ENCODE measurements around the gene CTDSP1. TPM values are rescaled to one million over a fixed set of nuclear protein-coding genes. Genes with fewer than 3 reads are reported as not detected.

Gene CTDSP1
- total and polyA plus RNA-seq, 2 experiments from 2014 or later: 53.1 to 124 TPM

DNA sequence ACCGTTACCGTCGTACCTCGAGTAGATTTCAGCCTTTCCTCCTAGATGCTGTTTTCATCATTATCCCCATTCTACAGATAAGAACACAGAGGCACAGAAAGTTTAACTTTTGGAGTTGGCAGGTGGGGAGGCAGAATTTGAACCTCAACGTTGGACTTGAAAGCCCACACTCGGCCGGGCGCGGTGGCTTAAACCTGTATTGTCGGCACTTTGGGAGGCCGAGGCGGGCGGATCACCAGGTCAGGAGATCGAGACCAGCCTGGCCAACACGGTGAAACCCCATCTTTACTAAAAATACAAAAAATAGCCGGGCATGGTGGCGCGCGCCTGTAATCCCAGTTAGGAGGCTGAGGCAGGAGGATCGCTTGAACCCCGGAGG lies 31.5 kb upstream of the CTDSP1 start:
- TF ChIP-seq, protein P1, sequence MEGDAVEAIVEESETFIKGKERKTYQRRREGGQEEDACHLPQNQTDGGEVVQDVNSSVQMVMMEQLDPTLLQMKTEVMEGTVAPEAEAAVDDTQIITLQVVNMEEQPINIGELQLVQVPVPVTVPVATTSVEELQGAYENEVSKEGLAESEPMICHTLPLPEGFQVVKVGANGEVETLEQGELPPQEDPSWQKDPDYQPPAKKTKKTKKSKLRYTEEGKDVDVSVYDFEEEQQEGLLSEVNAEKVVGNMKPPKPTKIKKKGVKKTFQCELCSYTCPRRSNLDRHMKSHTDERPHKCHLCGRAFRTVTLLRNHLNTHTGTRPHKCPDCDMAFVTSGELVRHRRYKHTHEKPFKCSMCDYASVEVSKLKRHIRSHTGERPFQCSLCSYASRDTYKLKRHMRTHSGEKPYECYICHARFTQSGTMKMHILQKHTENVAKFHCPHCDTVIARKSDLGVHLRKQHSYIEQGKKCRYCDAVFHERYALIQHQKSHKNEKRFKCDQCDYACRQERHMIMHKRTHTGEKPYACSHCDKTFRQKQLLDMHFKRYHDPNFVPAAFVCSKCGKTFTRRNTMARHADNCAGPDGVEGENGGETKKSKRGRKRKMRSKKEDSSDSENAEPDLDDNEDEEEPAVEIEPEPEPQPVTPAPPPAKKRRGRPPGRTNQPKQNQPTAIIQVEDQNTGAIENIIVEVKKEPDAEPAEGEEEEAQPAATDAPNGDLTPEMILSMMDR (IDR thresholded peaks at IDR 0.05; ENCODE audit: poor library complexity): no peak
- no peak for TF ChIP-seq EZH2 (IDR thresholded peaks at IDR 0.05; ENCODE audit: borderline replicate concordance)
- no peak for TF ChIP-seq EZH2phosphoT487 (IDR thresholded peaks at IDR 0.05; ENCODE audit: low read depth, severe bottlenecking, unreplicated experiment)
- WGBS (ENCODE audit: low lambda C conversion rate, missing lambda C conversion rate): 77% methylated on average over 20 of the region's 21 CpGs
- no peaks in the 10 kb centered on the region for H3K9me3 ChIP-seq (ENCODE audit: low read depth)
- no peaks in the 10 kb centered on the region for H3K79me2 ChIP-seq
- H4K20me1 ChIP-seq (ENCODE audit: insufficient read depth, poor library complexity, severe bottlenecking): no peaks in the 10 kb centered on the region
- peak overlapping the region; percentile 48 for H2AFZ ChIP-seq
- peak overlapping the region; percentile 86 for H3K27ac ChIP-seq
- peak overlapping the region; percentile 25 for H3K4me3 ChIP-seq
- no peaks in the 10 kb centered on the region for H3K27me3 ChIP-seq
- H3K36me3 ChIP-seq (replicated peaks; ENCODE audit: insufficient read depth, low read depth): no peaks in the 10 kb centered on the region
- no peaks in the 10 kb centered on the region for H3K4me1 ChIP-seq (ENCODE audit: insufficient read depth)
- H3K9me2 ChIP-seq (replicated peaks; ENCODE audit: insufficient read depth): no peaks in the 10 kb centered on the region
- peak overlapping the region; percentile 76 for H3K4me2 ChIP-seq
- no peak for DNase-seq (ENCODE audit: low spot score)

DNA sequence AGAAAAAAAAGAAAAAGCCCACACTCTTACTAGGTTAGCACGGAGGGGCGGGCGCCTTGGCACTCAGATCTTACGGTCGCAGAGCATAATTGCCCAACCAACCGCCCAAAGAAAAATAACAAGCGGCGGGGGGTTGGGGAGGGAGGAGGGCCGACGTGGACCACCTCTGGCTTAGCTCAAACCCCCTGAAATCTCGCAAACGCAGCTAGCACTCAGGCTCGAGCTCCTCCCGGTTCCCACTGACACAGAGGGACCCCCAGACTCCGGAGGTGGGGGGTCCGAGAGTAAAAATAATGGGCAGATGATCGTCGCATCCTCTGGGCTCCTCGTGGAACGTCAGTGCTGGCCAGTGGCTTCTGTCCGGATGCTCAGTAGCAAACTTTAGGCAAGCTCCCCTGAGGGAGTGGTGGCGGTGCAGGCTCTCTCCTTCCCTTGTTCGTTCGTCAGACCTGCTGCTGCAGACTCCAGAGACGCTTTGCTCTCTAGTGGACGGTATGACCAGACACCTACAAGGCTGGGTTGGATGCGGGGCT lies 31.0 kb upstream of the CTDSP1 start:
- Histone ChIP-seq H4K20me1 (ENCODE audit: insufficient read depth, poor library complexity, severe bottlenecking) (no peaks in the 10 kb centered on the region), H3K9me3 (ENCODE audit: low read depth) (no peaks in the 10 kb centered on the region), H3K4me1 (ENCODE audit: insufficient read depth) (no peaks in the 10 kb centered on the region), H2AFZ (no peak overlapping the region), H3K79me2 (no peaks in the 10 kb centered on the region), H3K4me2 (peak overlapping the region; percentile 76), H3K36me3 (replicated peaks; ENCODE audit: insufficient read depth, low read depth) (no peaks in the 10 kb centered on the region), H3K27ac (peak overlapping the region; percentile 32), H3K9me2 (replicated peaks; ENCODE audit: insufficient read depth) (no peaks in the 10 kb centered on the region), H3K4me3 (no peak overlapping the region), H3K27me3 (no peaks in the 10 kb centered on the region)
- no peak for DNase-seq (ENCODE audit: low spot score)
- no peak for TF ChIP-seq EZH2phosphoT487 (IDR thresholded peaks at IDR 0.05; ENCODE audit: low read depth, severe bottlenecking, unreplicated experiment)
- TF ChIP-seq, protein P1 (IDR thresholded peaks at IDR 0.05; ENCODE audit: poor library complexity): no peak
- WGBS (ENCODE audit: low lambda C conversion rate, missing lambda C conversion rate): 42% methylated on average over 20 of the region's 27 CpGs

DNA sequence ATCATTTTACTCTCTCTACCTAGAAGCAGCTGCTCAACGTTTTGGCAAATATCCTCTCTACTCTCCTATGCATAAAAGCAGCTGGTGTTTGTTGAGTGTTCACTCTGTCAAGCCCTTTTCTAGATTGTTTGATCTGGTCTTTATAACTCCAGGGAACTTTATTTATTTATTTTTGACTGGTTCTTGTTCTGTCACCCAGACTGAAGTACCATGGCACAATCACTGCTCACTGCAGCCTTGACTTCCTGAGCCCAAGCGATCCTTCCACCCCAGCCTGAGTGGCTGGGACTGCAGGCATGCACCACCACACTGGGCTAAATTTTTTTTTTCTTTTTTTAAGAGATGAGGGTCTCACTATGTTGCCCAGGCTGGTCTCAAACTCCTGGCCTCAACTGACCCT lies 30.3 kb upstream of the CTDSP1 start:
- Histone ChIP-seq H3K4me1 (ENCODE audit: insufficient read depth) (no peaks in the 10 kb centered on the region), H3K9me3 (ENCODE audit: low read depth) (no peaks in the 10 kb centered on the region), H3K9me2 (replicated peaks; ENCODE audit: insufficient read depth) (no peaks in the 10 kb centered on the region), H3K79me2 (no peaks in the 10 kb centered on the region), H3K27me3 (no peaks in the 10 kb centered on the region), H3K27ac (peak overlapping the region; percentile 32), H4K20me1 (ENCODE audit: insufficient read depth, poor library complexity, severe bottlenecking) (no peaks in the 10 kb centered on the region), H3K4me2 (peak overlapping the region; percentile 76), H3K4me3 (no peak overlapping the region), H2AFZ (no peak overlapping the region), H3K36me3 (replicated peaks; ENCODE audit: insufficient read depth, low read depth) (no peaks in the 10 kb centered on the region)
- TF ChIP-seq EZH2 (IDR thresholded peaks at IDR 0.05; ENCODE audit: borderline replicate concordance): no peak
- no peak for TF ChIP-seq EZH2phosphoT487 (IDR thresholded peaks at IDR 0.05; ENCODE audit: low read depth, severe bottlenecking, unreplicated experiment)
- TF ChIP-seq, protein P1 (IDR thresholded peaks at IDR 0.05; ENCODE audit: poor library complexity): no peak
- no peak for DNase-seq (ENCODE audit: low spot score)
- 61% methylated on average over 2 of the region's 2 CpGs for WGBS (ENCODE audit: low lambda C conversion rate, missing lambda C conversion rate)

Data from hepatocyte (in vitro differentiated cells).